Psoas muscle (tissue), 8 donors: ENCODE measurements around the gene TXNRD3. TPM values are rescaled to one million over a fixed set of nuclear protein-coding genes. Genes with fewer than 3 reads are reported as not detected.

Source experiments
- ATAC-seq, 4 donors: fragments of 200-7000 bp; cut with Tn5 transposase; one replicate each; pipeline ENCODE4 v1.9.1; 2020; ENCODE audit warnings: moderate library complexity in 3 of 4, mild to moderate bottlenecking in 2 of 4
- DNase-seq, 2 donors: peaks; one replicate each; pipeline ENCODE4 v3.0.0-alpha.2; 2020
- H3K27ac ChIP-seq: fragments of 200-600 bp; one replicate; pipeline ENCODE4 v1.8.0; 2022
- H3K27me3 ChIP-seq, 3 donors: fragments of 200-600 bp in 1 of 3; one replicate each; pipeline versions ENCODE4 v1.6.1 to v1.8.0; 2013 to 2022; ENCODE audit warnings: low read length in 2 of 3, mild to moderate bottlenecking in 2 of 3, moderate library complexity in 1 of 3; ENCODE audit not compliant: insufficient read depth in 3 of 3
- H3K36me3 ChIP-seq, 2 donors: fragments of 200-600 bp in 1 of 2; one replicate each; pipeline versions ENCODE4 v1.6.1 to v1.8.0; 2013 to 2022; ENCODE audit warnings: low read depth in 1 of 2, mild to moderate bottlenecking in 1 of 2, moderate library complexity in 1 of 2; ENCODE audit not compliant: insufficient read depth in 1 of 2
- H3K4me1 ChIP-seq: fragments of 200-600 bp; one replicate; pipeline ENCODE4 v1.8.0; 2022
- H3K4me3 ChIP-seq: fragments of 200-600 bp; one replicate; pipeline ENCODE4 v1.8.0; 2022; ENCODE audit warnings: mild to moderate bottlenecking
- H3K9me3 ChIP-seq: fragments of 200-600 bp; one replicate; pipeline ENCODE4 v1.8.0; 2022
- CTCF ChIP-seq: fragments of 200-600 bp; IDR thresholded peaks from one replicate; pipeline ENCODE4 v1.8.0; 2022; ENCODE audit warnings: antibody characterized with exemption
- WGBS, 3 donors: extraction: QIAGEN DNeasy Blood & Tissue Kit; methylation state at CpG; one replicate each; pipeline versions ENCODE4 v1.1.6 to v1.1.7; 2013; 5-methylcytosine and 5-hydroxymethylcytosine counted together
- intact Hi-C, 2 donors: fragments of 100-400 bp; cut with DNase I; formaldehyde crosslinking; loops; one replicate each; pipeline versions ENCODE4 v1.11.0 to v1.14.2; 2022
- polyA plus RNA-seq, 3 donors: library from polyadenylated mRNA; stranded (reverse); fragments of 200-250 nt; gene quantifications; one replicate each; pipeline ENCODE4 v1.2.3, GENCODE V29; 2013
- total RNA-seq, 4 donors: library from RNA; stranded (reverse); fragmentation: NEBNext Ultra II Directional in 2 of 4; extraction: Animal tissue kit (Norgen Biotek cat#: 25700) in 2 of 4; gene quantifications; one replicate each; pipeline versions ENCODE4 v1.2.1 to v1.2.4, GENCODE V29; 2021 to 2023
- donor health status: healthy with polysubstance abuse.
- donor health status: DM: no; HTN: no; CAD: no; lungs with moderate emphysema.
- donor health status: Bipolar disorder and iron deficiency.
- donor health status: healthy.
- donor health status: DM: yes; HTN: yes; CAD: no.
- donor health status: DM: no; HTN: no; CAD: no.
- donor health status: DM: no; HTN: no; CAD: no.
- donor health status: DM: yes; HTN: yes; CAD: no.

The TXNRD3 gene
- total and polyA plus RNA-seq, 7 donors = 1.6 to 9.6 (median 5.0) TPM

GRCh38 chr3:126622694-126623093, 32.2 kb downstream of the TXNRD3 start:
- H3K27me3 ChIP-seq = no peaks in the 10 kb centered on the region
- peaks cover 0 to 26% of the 10 kb centered on the region in 2 donors for H3K36me3 ChIP-seq
- H3K27ac ChIP-seq = peak overlapping the region; percentile 67
- no peak for DNase-seq
- no peak overlapping the region for H3K4me3 ChIP-seq
- intact Hi-C loops = no loop called here
- TF ChIP-seq CTCF = no peak
- H3K4me1 ChIP-seq = peaks cover 17% of the 10 kb centered on the region
- 97 to 100% (median 100%) methylated on average over 1 of the region's 1 CpG for WGBS, 3 donors
- H3K9me3 ChIP-seq = no peaks in the 10 kb centered on the region
- peak; percentile 55 to 89 (median 83) for ATAC-seq

- DNase-seq = no peak
- no peaks in the 10 kb centered on the region for H3K27me3 ChIP-seq
- ATAC-seq = no peak
- peak overlapping the region; percentile 67 for H3K27ac ChIP-seq
- H3K9me3 ChIP-seq = no peaks in the 10 kb centered on the region
- H3K36me3 ChIP-seq = peaks cover 0 to 17% of the 10 kb centered on the region in 2 donors
- H3K4me1 ChIP-seq = peaks cover 17% of the 10 kb centered on the region
- no peak for TF ChIP-seq CTCF
- intact Hi-C loops = no loop called here
- WGBS, 3 donors = 93 to 99% (median 98%) methylated on average over 2 of the region's 2 CpGs
- no peak overlapping the region for H3K4me3 ChIP-seq
Measured at GRCh38 chr3:126621627-126622345, 33.1 kb downstream of the TXNRD3 start.

- intact Hi-C loops = no loop called here
- peak; percentile 92 to 97 (median 92) for ATAC-seq
Measured at GRCh38 chr3:126621171-126621570, 33.8 kb downstream of the TXNRD3 start.

GRCh38 chr3:126620738-126621137, 34.2 kb downstream of the TXNRD3 start:
- intact Hi-C loops = no loop called here
- WGBS, 3 donors = 68 to 86% (median 85%) methylated on average over 7 of the region's 7 CpGs
- Histone ChIP-seq H3K4me3 (no peak overlapping the region), H3K27ac (peak overlapping the region; percentile 9), H3K27me3 (no peaks in the 10 kb centered on the region), H3K4me1 (peaks cover 17% of the 10 kb centered on the region), H3K36me3 (peaks cover 0 to 12% of the 10 kb centered on the region in 2 donors), H3K9me3 (no peaks in the 10 kb centered on the region)
- TF ChIP-seq CTCF = no peak
- DNase-seq (no peak), ATAC-seq (peak in 3 of 4 donors; percentile 41 to 59 (median 47))

More at GRCh38 chr3:126621171-126621570, 33.8 kb downstream of the TXNRD3 start:
- no peaks in the 10 kb centered on the region for H3K9me3 ChIP-seq
- no peak overlapping the region for H3K4me3 ChIP-seq
- WGBS, 3 donors = 36 to 65% (median 38%) methylated on average over 1 of the region's 1 CpG
- TF ChIP-seq CTCF = no peak
- H3K27me3 ChIP-seq = no peaks in the 10 kb centered on the region
- H3K36me3 ChIP-seq = peaks cover 0 to 12% of the 10 kb centered on the region in 2 donors
- H3K27ac ChIP-seq = peak overlapping the region; percentile 67
- DNase-seq = peak; percentile 34 to 68
- peaks cover 17% of the 10 kb centered on the region for H3K4me1 ChIP-seq

- no peak for ATAC-seq
- no peak for TF ChIP-seq CTCF
- no peaks in the 10 kb centered on the region for H3K9me3 ChIP-seq
- H3K36me3 ChIP-seq = peaks cover 0 to 8% of the 10 kb centered on the region in 2 donors
- no peak overlapping the region for H3K4me3 ChIP-seq
- peaks cover 17% of the 10 kb centered on the region for H3K4me1 ChIP-seq
- no peak overlapping the region for H3K27ac ChIP-seq
- no peaks in the 10 kb centered on the region for H3K27me3 ChIP-seq
- DNase-seq = no peak
- intact Hi-C loops = no loop called here
Measured at GRCh38 chr3:126618760-126619159, 36.2 kb downstream of the TXNRD3 start.
